HS-5 (cell line): ENCODE data around the gene ANKH.
"Not testable (repeated sequence)": the region's sequence is repeated elsewhere in the genome, so short reads cannot be mapped to it uniquely, and the experiment has no call there.

ENCODE experiments used
- DNase-seq: peaks from one replicate; pipeline ENCODE4 v3.0.0-alpha.2; 2012; ENCODE audit warnings: low read depth

ANKH gene

GRCh38 chr5:14854799-14855198 is 16.8 kb downstream of the ANKH start:
- DNase-seq, result no peak

GRCh38 chr5:14853685-14854084 is 17.9 kb downstream of the ANKH start:
- no peak for DNase-seq

GRCh38 chr5:14852779-14853178 is 18.8 kb downstream of the ANKH start:
- DNase-seq, result no peak

- no peak for DNase-seq
Observed at GRCh38 chr5:14851999-14852526, 19.5 kb downstream of the ANKH start.

GRCh38 chr5:14851597-14851996 is 20.0 kb downstream of the ANKH start:
- DNase-seq, result no peak

GRCh38 chr5:14851050-14851419 is 20.5 kb downstream of the ANKH start:
- no peak for DNase-seq

GRCh38 chr5:14850419-14851049 is 21.0 kb downstream of the ANKH start:
- DNase-seq, result no peak

- no peak for DNase-seq
Observed at GRCh38 chr5:14849516-14850294, 21.9 kb downstream of the ANKH start.

GRCh38 chr5:14848942-14849341 is 22.6 kb downstream of the ANKH start:
- DNase-seq, result not testable (repeated sequence)

- DNase-seq, result no peak
Observed at GRCh38 chr5:14848385-14848784, 23.2 kb downstream of the ANKH start.

- no peak for DNase-seq
Observed at GRCh38 chr5:14847471-14847870, 24.1 kb downstream of the ANKH start.

GRCh38 chr5:14842117-14842516 is 29.5 kb downstream of the ANKH start:
- no peak for DNase-seq

GRCh38 chr5:14840624-14841023 is 31.0 kb downstream of the ANKH start:
- DNase-seq, result no peak

- no peak for DNase-seq
Observed at GRCh38 chr5:14838396-14839319, 32.9 kb downstream of the ANKH start.

- DNase-seq, result not testable (repeated sequence)
Observed at GRCh38 chr5:14837423-14838122, 34.0 kb downstream of the ANKH start.

GRCh38 chr5:14834584-14835550 is 36.7 kb downstream of the ANKH start:
- no peak for DNase-seq

- DNase-seq, result no peak
Observed at GRCh38 chr5:14834062-14834461, 37.5 kb downstream of the ANKH start.

GRCh38 chr5:14831006-14831338 is 40.6 kb downstream of the ANKH start:
- DNase-seq, result no peak

- DNase-seq, result no peak
Observed at GRCh38 chr5:14830210-14831005, 41.2 kb downstream of the ANKH start.

- DNase-seq, result no peak
Observed at GRCh38 chr5:14829396-14829795, 42.2 kb downstream of the ANKH start.
